HepG2 (cell line): ENCODE data around the gene NFIC. TPM values are rescaled to one million over a fixed set of nuclear protein-coding genes. Genes with fewer than 3 reads are reported as not detected.

Experiments
- ATAC-seq: fragments of 200-7000 bp; cut with Tn5 transposase; 3 replicates; pipeline ENCODE4 v1.9.1; 2020; ENCODE audit warnings: mild to moderate bottlenecking, moderate library complexity
- BruUV-seq: library from RNA; stranded (reverse); fragments of 400-500 nt; replicated peaks from 2 replicates; lab custom pipeline; 2021; lab: Mats Ljungman, UMichigan
- CTCF ChIA-PET: fragments of 300-600 bp; formaldehyde crosslinking; extraction: SDS; loops from one replicate; lab custom pipeline; 2021; ENCODE audit warnings: low total read pairs, inconsistent platforms, low intra/inter-chr PET ratio; lab: Yijun Ruan, JAX
- POLR2A ChIA-PET: fragments of 350-600 bp; sonication (Branson Sonifier 250); formaldehyde crosslinking; loops from one replicate; lab custom pipeline; 2020; ENCODE audit warnings: antibody characterized with exemption, inconsistent platforms; lab: Yijun Ruan, JAX
- DNase-seq: peaks from one replicate; pipeline ENCODE4 v3.0.0-alpha.2; 2015; ENCODE audit warnings: low spot score
- FAIRE-seq: peaks from 3 replicates; lab custom pipeline; 2011; peaks lifted over from hg19 to GRCh38; lab: Jason Lieb, UNC
- H2AFZ ChIP-seq: one replicate; pipeline ENCODE4 v1.6.1; 2011; ENCODE audit warnings: low read length, inconsistent platforms
- H3K27ac ChIP-seq: fragments of 300-600 bp; 3 replicates; pipeline ENCODE4 v1.8.0; 2011; ENCODE audit warnings: mixed run types, mild to moderate bottlenecking, mixed read lengths, low read length, inconsistent platforms; ENCODE audit not compliant: insufficient read depth; ENCODE audit errors: extremely low read length
- H3K27me3 ChIP-seq, 2 experiments: fragments of 200-600 bp in 1 of 2; 2 replicates in 1 of 2; 3 replicates in 1 of 2; pipeline versions ENCODE4 v1.6.0 to v1.8.0; 2011; ENCODE audit warnings: low read length in 2 of 2, mild to moderate bottlenecking in 2 of 2, moderate library complexity in 2 of 2, inconsistent platforms in 1 of 2; ENCODE audit not compliant: insufficient read depth in 2 of 2, control insufficient read depth in 1 of 2
- H3K36me3 ChIP-seq, 2 experiments: fragments of 200-600 bp in 1 of 2; replicated peaks in 1 of 2; 2 replicates in 1 of 2; 3 replicates in 1 of 2; pipeline versions ENCODE4 v1.5.1 to v1.8.0; 2011; ENCODE audit warnings: low read length in 2 of 2, inconsistent platforms in 1 of 2; ENCODE audit not compliant: insufficient read depth in 2 of 2, control insufficient read depth in 1 of 2
- H3K4me1 ChIP-seq: 2 replicates; pipeline ENCODE4 v1.5.1; 2012; ENCODE audit warnings: low read length, inconsistent platforms; ENCODE audit not compliant: insufficient read depth
- H3K4me2 ChIP-seq: 2 replicates; pipeline ENCODE4 v1.6.0; 2011; ENCODE audit warnings: low read depth, low read length, inconsistent platforms
- H3K4me3 ChIP-seq, 3 experiments: fragments of 200-600 bp in 1 of 3; sonication (generic), shearing (Covaris generic) in 1 of 3; replicated peaks in 1 of 3; 2 replicates each; pipeline ENCODE4 v1.5.1; 2011 to 2016; ENCODE audit warnings: low read length in 3 of 3, inconsistent platforms in 2 of 3, low read depth in 2 of 3, mild to moderate bottlenecking in 2 of 3, control low read depth in 1 of 3, mixed read lengths in 1 of 3; ENCODE audit not compliant: insufficient read depth in 1 of 3
- H3K79me2 ChIP-seq: one replicate; pipeline ENCODE4 v1.6.1; 2011; ENCODE audit warnings: low read length, inconsistent platforms; ENCODE audit not compliant: insufficient read depth
- H3K9ac ChIP-seq: 2 replicates; pipeline ENCODE4 v1.6.0; 2011; ENCODE audit warnings: mild to moderate bottlenecking, low read depth, low read length, inconsistent platforms; ENCODE audit not compliant: insufficient read depth
- H3K9me3 ChIP-seq: 2 replicates; pipeline ENCODE4 v1.5.1; 2012; ENCODE audit warnings: mild to moderate bottlenecking, low read length
- H4K20me1 ChIP-seq: 2 replicates; pipeline ENCODE4 v1.6.0; 2011; ENCODE audit warnings: inconsistent platforms, mild to moderate bottlenecking, low read length, moderate library complexity; ENCODE audit not compliant: insufficient read depth
- ATF6 ChIP-seq: sonication (generic); formaldehyde crosslinking; conservative IDR thresholded peaks from 2 replicates; pipeline ENCODE4 v1.4.0; 2020; ENCODE audit warnings: missing genetic modification reagents
- FOXP1 ChIP-seq, 2 experiments: fragments of 450-650 bp in 1 of 2; IDR thresholded peaks; 2 replicates each; pipeline ENCODE4 v1.6.1; 2017 to 2018; ENCODE audit warnings: antibody characterized with exemption in 1 of 2
- MATR3 ChIP-seq: sonication (generic); formaldehyde crosslinking; IDR thresholded peaks from 2 replicates; pipeline ENCODE4 v1.4.0; 2020; ENCODE audit warnings: missing genetic modification reagents
- RAD21 ChIP-seq: fragments of 450-650 bp; formaldehyde crosslinking; IDR thresholded peaks from 2 replicates; pipeline ENCODE4 v1.5.0; 2020; ENCODE audit warnings: mild to moderate bottlenecking
- TBL1XR1 ChIP-seq: fragments of 150-350 bp; IDR thresholded peaks from 2 replicates; pipeline ENCODE4 v1.6.1; 2014; ENCODE audit warnings: borderline replicate concordance, low read length; ENCODE audit not compliant: partially characterized antibody
- ZNF333 ChIP-seq: sonication (generic); formaldehyde crosslinking; IDR thresholded peaks from 2 replicates; pipeline ENCODE4 v1.4.0; 2020; ENCODE audit warnings: mild to moderate bottlenecking, missing genetic modification reagents, borderline replicate concordance
- ZNF740 ChIP-seq: sonication (generic); formaldehyde crosslinking; IDR thresholded peaks from 2 replicates; pipeline ENCODE4 v1.4.0; 2020; ENCODE audit warnings: missing genetic modification reagents
- WGBS: methylation state at CpG from one replicate; pipeline ENCODE4 v1.1.6; 2017; ENCODE audit warnings: low lambda C conversion rate; 5-methylcytosine and 5-hydroxymethylcytosine counted together
- in situ Hi-C: cut with HindIII; loops from 2 replicates; pipeline ENCODE4 v1.10.0; 2017; ENCODE audit warnings: low pct_unique_long_range_greater_than_20kb; ENCODE audit not compliant: extremely low pct_ligation_motif_present
- intact Hi-C: fragments of 100-400 bp; cut with micrococcal nuclease; formaldehyde crosslinking; loops from one replicate; pipeline ENCODE4 v1.10.0; 2022; ENCODE audit not compliant: unreplicated experiment
- polyA plus RNA-seq, 8 experiments: library from polyadenylated mRNA; depleted of rRNA in 3 of 8; stranded (reverse) in 7 of 8; unstranded in 1 of 8; fragments of >200 nt; fragmentation: Illumina TruSeq in 4 of 8; extraction: Trizol in 4 of 8; gene quantifications; 2 replicates each; pipeline versions ENCODE4 v1.2.1 to v1.2.3, GENCODE V29; 2011 to 2016; ENCODE audit warnings: low read depth in 4 of 8, missing spikeins in 1 of 8, mixed read lengths in 1 of 8; ENCODE audit not compliant: insufficient read depth in 1 of 8
- total RNA-seq, 5 experiments: library from RNA; depleted of rRNA; stranded (reverse); fragments of >200 nt; fragmentation: Illumina TruSeq; extraction: Trizol; gene quantifications; 2 replicates each; pipeline ENCODE4 v1.2.3, GENCODE V29; 2016; ENCODE audit warnings: low read depth in 1 of 5

Gene NFIC
- total and polyA plus RNA-seq, 2 of the 13 experiments (the other 11 are each of a cell fraction or from before 2014, with no cell fraction given) = 1.3 to 2.5 TPM

GRCh38 chr19:3458229-3459088 lies 92.1 kb downstream of the NFIC start:
- BruUV-seq = no TSS peak

More at GRCh38 chr19:3458229-3459088, 92.1 kb downstream of the NFIC start:
- Histone ChIP-seq H2AFZ (no peak overlapping the region), H3K4me2 (no peak overlapping the region), H3K79me2 (no peaks in the 10 kb centered on the region), H3K27me3 (no peaks in the 10 kb centered on the region), H3K4me1 (0 out of 2 replicates have a peak, but pooled peaks cover 8% of the 10 kb centered on the region), H4K20me1 (0 out of 2 replicates have a peak, but pooled peaks cover 2% of the 10 kb centered on the region), H3K9ac (no peak overlapping the region), H3K36me3 (peaks cover 2 to 13% of the 10 kb centered on the region in 2 experiments; a peak in 2 of 5 replicates), H3K27ac (no peak overlapping the region), H3K4me3 (no peak overlapping the region), H3K9me3 (no peaks in the 10 kb centered on the region)
- 95% methylated on average over 13 of the region's 19 CpGs for WGBS
- CTCF ChIA-PET = no interaction called here
- POLR2A ChIA-PET = no interaction called here
- ATAC-seq (no peak), DNase-seq (no peak), FAIRE-seq (no peak)
- TF ChIP-seq TBL1XR1 = no peak
- TF ChIP-seq RAD21 (CRISPR knock-in tag) = no peak
- TF ChIP-seq ZNF333 (CRISPR knock-in tag) = no peak
- TF ChIP-seq MATR3 = no peak
- no peak for TF ChIP-seq ATF6 (CRISPR knock-in tag)
- no peak for TF ChIP-seq FOXP1 (IDR thresholded peaks at IDR 0.05)
- TF ChIP-seq FOXP1 (CRISPR knock-in tag; IDR thresholded peaks at IDR 0.05) = no peak
- TF ChIP-seq ZNF740 = no peak
- intact Hi-C loops = no loop called here
- in situ Hi-C loops = no loop called here
